Epithelial cell of esophagus (primary cell): ENCODE measurements around the gene PVR.
"Not testable (repeated sequence)": the region's sequence is repeated elsewhere in the genome, so short reads cannot be mapped to it uniquely, and the experiment has no call there.

ENCODE experiments used
- DNase-seq: peaks from one replicate; pipeline ENCODE4 v3.0.0; 2010; ENCODE audit warnings: low read depth
- H3K4me3 ChIP-seq: 2 replicates; pipeline ENCODE4 v1.5.1; 2011; ENCODE audit warnings: mild to moderate bottlenecking, low read length, control low read depth
- TF ChIP-seq, protein P1 (sequence below): IDR thresholded peaks from 2 replicates; pipeline ENCODE4 v1.5.1; 2011; ENCODE audit warnings: low read depth, mild to moderate bottlenecking, low read length, control low read depth, inconsistent platforms; ENCODE audit not compliant: insufficient read depth; ENCODE audit errors: missing control alignments

PVR gene

GRCh38 chr19:44662691-44663385 lies 19.1 kb downstream of the PVR start:
- no peak overlapping the region for H3K4me3 ChIP-seq
- no peak for DNase-seq
- TF ChIP-seq, protein P1, sequence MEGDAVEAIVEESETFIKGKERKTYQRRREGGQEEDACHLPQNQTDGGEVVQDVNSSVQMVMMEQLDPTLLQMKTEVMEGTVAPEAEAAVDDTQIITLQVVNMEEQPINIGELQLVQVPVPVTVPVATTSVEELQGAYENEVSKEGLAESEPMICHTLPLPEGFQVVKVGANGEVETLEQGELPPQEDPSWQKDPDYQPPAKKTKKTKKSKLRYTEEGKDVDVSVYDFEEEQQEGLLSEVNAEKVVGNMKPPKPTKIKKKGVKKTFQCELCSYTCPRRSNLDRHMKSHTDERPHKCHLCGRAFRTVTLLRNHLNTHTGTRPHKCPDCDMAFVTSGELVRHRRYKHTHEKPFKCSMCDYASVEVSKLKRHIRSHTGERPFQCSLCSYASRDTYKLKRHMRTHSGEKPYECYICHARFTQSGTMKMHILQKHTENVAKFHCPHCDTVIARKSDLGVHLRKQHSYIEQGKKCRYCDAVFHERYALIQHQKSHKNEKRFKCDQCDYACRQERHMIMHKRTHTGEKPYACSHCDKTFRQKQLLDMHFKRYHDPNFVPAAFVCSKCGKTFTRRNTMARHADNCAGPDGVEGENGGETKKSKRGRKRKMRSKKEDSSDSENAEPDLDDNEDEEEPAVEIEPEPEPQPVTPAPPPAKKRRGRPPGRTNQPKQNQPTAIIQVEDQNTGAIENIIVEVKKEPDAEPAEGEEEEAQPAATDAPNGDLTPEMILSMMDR, result no peak

DNA sequence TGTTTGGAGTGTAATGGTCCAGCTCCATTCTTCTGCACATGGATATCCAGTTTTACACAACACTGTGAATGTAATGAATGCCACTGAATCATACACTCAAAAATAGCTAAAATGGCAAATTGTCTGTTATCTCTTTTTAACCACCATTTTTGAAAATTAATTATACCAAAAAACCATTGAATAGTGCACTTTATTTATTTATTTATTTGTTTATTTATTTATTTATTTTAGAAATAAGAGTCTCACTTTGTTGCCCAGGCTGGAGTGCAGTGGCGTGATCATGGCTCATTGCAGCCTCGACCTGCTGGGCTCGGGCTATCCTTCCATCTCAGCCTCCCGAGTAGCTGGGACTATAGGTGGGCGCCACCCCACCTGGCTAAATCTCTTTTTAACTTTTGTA lies 20.3 kb downstream of the PVR start:
- TF ChIP-seq, protein P1, result no peak
- no peak overlapping the region for H3K4me3 ChIP-seq
- DNase-seq, result no peak

DNA sequence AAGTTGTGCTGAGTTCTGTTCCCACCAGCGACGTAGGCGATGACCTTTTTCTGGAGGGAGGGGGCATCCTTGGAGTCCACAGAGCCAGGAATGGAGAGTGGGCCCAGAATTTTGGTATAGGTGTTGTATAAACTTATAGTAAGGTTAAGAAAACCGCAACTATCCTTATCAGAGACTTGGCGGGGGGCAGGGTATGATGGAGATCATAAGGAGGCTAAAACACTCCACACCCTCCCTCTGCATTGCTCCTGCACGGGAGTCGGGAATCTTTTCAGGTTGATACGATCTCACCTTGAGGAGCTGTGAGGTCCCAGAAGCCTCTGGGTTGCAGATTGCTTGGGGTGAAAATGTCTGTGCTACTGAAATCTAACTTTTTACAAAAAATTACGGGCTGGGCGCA lies 21.3 kb downstream of the PVR start:
- DNase-seq, result no peak
- H3K4me3 ChIP-seq, result no peak overlapping the region
- TF ChIP-seq, protein P1, result no peak

- no peak for DNase-seq
- TF ChIP-seq, protein P1, result no peak
- H3K4me3 ChIP-seq, result no peak overlapping the region
Measured at GRCh38 chr19:44666852-44667556, 23.3 kb downstream of the PVR start.

GRCh38 chr19:44668985-44669764 lies 25.5 kb downstream of the PVR start:
- TF ChIP-seq, protein P1, result no peak
- no peak overlapping the region for H3K4me3 ChIP-seq
- DNase-seq, result peak; percentile 52

DNA sequence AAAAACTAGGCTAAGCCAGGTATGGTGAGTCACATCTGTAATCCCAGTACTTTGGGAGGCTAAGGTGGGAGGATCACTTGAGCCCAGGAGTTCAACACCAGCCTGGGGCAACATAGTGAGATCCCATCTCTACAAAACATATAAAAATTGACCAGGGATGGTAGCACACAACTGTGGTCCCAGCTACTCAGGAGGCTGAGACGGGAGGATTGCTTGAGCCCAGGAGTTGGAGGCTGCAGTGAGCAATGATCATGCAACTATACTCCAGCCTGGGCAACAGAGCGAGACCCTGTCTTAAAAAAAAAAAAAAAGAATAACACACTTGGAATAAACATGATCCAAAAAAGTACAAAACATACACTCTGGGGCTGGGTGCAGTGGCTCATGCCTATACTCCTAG lies 26.3 kb downstream of the PVR start:
- not testable (repeated sequence) for H3K4me3 ChIP-seq

GRCh38 chr19:44671400-44671799 lies 27.7 kb downstream of the PVR start, which contains the start of gene CEACAM19:
TSS of gene CEACAM19 (plus strand) at chr19:44671482. CDS start at chr19:44671932, 450 bp downstream.
- H3K4me3 ChIP-seq, result peak within 1 kb of the TSS; percentile 33
- TF ChIP-seq, protein P1, result no peak
- peak; percentile 98 for DNase-seq

More for the DNA sequence above, 26.3 kb downstream of the PVR start:
- DNase-seq, result not testable (repeated sequence)
